Astrocyte (in vitro differentiated cells and primary cell): ENCODE measurements around the gene ZNF512.

Experiments used
- CTCF ChIP-seq: IDR thresholded peaks from 2 replicates; pipeline ENCODE4 v1.5.1; 2011; ENCODE audit warnings: low read depth, mild to moderate bottlenecking, inconsistent platforms, low read length, moderate library complexity; ENCODE audit not compliant: insufficient read depth
- EZH2 ChIP-seq: IDR thresholded peaks from 2 replicates; pipeline ENCODE4 v1.6.1; 2012; ENCODE audit warnings: mild to moderate bottlenecking, low read length, inconsistent platforms; ENCODE audit not compliant: insufficient read depth

- no peak for TF ChIP-seq CTCF
- TF ChIP-seq EZH2, result no peak
Observed at GRCh38 chr2:27647289-27647688, 64.4 kb downstream of the ZNF512 start.
